ENCODE data around the gene ENTREP3.

- TF ChIP-seq CTCF (conservative IDR thresholded peaks at IDR 0.05) (no peak), ZFX (IDR thresholded peaks at IDR 0.05) (no peak)
These were observed 27.8 kb downstream of the ENTREP3 start for GRCh38 chr1:155227261-155228095.

Measured in C4-2B (cell line).